ENCODE measurements around the gene NUP133.
A peak's percentile ranks its signal among the peaks of the same experiment; 100 is the strongest.
"Not testable (repeated sequence)": the region's sequence is repeated elsewhere in the genome, so short reads cannot be mapped to it uniquely, and the experiment has no call there.

NUP133 gene

GRCh38 chr1:229411434-229412055, 96.6 kb downstream of the NUP133 start:
- no peak for DNase-seq

- DNase-seq, result peak; percentile 58
Observed at GRCh38 chr1:229410692-229411433, 97.3 kb downstream of the NUP133 start.

GRCh38 chr1:229410370-229410691, 97.8 kb downstream of the NUP133 start:
- no peak for DNase-seq

GRCh38 chr1:229409616-229410369, 98.3 kb downstream of the NUP133 start:
- DNase-seq, result no peak

GRCh38 chr1:229408458-229409037, 99.6 kb downstream of the NUP133 start:
- peak; percentile 16 for DNase-seq

GRCh38 chr1:229407206-229408026, 100.7 kb downstream of the NUP133 start:
- no peak for DNase-seq

GRCh38 chr1:229406798-229407197, 101.3 kb downstream of the NUP133 start:
- DNase-seq, result no peak

GRCh38 chr1:229403573-229403972, 104.6 kb downstream of the NUP133 start:
- no peak for DNase-seq

GRCh38 chr1:229402993-229403392, 105.1 kb downstream of the NUP133 start:
- no peak for DNase-seq

- DNase-seq, result not testable (repeated sequence)
Observed at GRCh38 chr1:229402329-229402728, 105.8 kb downstream of the NUP133 start.

GRCh38 chr1:229397762-229398161, 110.4 kb downstream of the NUP133 start:
- no peak for DNase-seq

GRCh38 chr1:229396585-229397206, 111.4 kb downstream of the NUP133 start:
- DNase-seq, result no peak

GRCh38 chr1:229394517-229394916, 113.6 kb downstream of the NUP133 start:
- DNase-seq, result not testable (repeated sequence)

- no peak for DNase-seq
Observed at GRCh38 chr1:229392936-229393335, 115.2 kb downstream of the NUP133 start.
